WTC11 (cell line): ENCODE data around the gene RBMS1. TPM values are rescaled to one million over a fixed set of nuclear protein-coding genes. Genes with fewer than 3 reads are reported as not detected.

ENCODE experiments used
- ATAC-seq: fragments of 200-7000 bp; cut with Tn5 transposase; 2 replicates; pipeline ENCODE4 v1.10.0; 2021; ENCODE audit warnings: mild to moderate bottlenecking, moderate library complexity
- CTCF ChIA-PET: fragments of 300-600 bp; sonication (Branson Sonifier 250); formaldehyde crosslinking; loops from one replicate; lab custom pipeline; 2021; ENCODE audit warnings: antibody characterized with exemption; lab: Charles Lee
- POLR2A ChIA-PET: fragments of 350-600 bp; sonication (Branson Sonifier 250); formaldehyde crosslinking; loops from one replicate; lab custom pipeline; 2021; ENCODE audit warnings: antibody characterized with exemption; lab: Charles Lee
- DNase-seq: peaks from one replicate; pipeline ENCODE4 v3.0.0; 2021; ENCODE audit warnings: low spot score
- H3K27ac Mint-ChIP-seq: 2 replicates; pipeline ENCODE4 v1.8.0; 2021; ENCODE audit warnings: mixed read lengths
- H3K27me3 Mint-ChIP-seq: 2 replicates; pipeline ENCODE4 v1.8.0; 2021; ENCODE audit warnings: low read depth, mild to moderate bottlenecking, moderate library complexity, mixed read lengths
- H3K36me3 Mint-ChIP-seq: 2 replicates; pipeline ENCODE4 v1.8.0; 2021; ENCODE audit warnings: mixed read lengths
- H3K4me1 Mint-ChIP-seq: 2 replicates; pipeline ENCODE4 v1.8.0; 2022; ENCODE audit warnings: mixed read lengths
- H3K4me3 Mint-ChIP-seq: 2 replicates; pipeline ENCODE4 v1.8.0; 2021; ENCODE audit warnings: mild to moderate bottlenecking, moderate library complexity, mixed read lengths
- H3K9me3 Mint-ChIP-seq: 2 replicates; pipeline ENCODE4 v1.8.0; 2021; ENCODE audit warnings: mixed read lengths
- ATF1 ChIP-seq: sonication (generic); formaldehyde crosslinking; IDR thresholded peaks from 2 replicates; pipeline ENCODE4 v1.8.1; 2023; ENCODE audit warnings: mild to moderate bottlenecking, moderate library complexity, missing genetic modification reagents
- CREB1 ChIP-seq: sonication (generic); formaldehyde crosslinking; IDR thresholded peaks from 2 replicates; pipeline ENCODE4 v1.8.0; 2023; ENCODE audit warnings: mild to moderate bottlenecking, missing genetic modification reagents
- FOXP1 ChIP-seq: sonication (generic); formaldehyde crosslinking; IDR thresholded peaks from 2 replicates; pipeline ENCODE4 v1.8.0; 2022; ENCODE audit warnings: missing genetic modification reagents, mild to moderate bottlenecking, moderate library complexity, borderline replicate concordance
- HMGA2 ChIP-seq: fragments of 250-450 bp; sonication (Bioruptor Pico); IDR thresholded peaks from 2 replicates; pipeline ENCODE4 v1.4.0; 2021; ENCODE audit warnings: mild to moderate bottlenecking, moderate library complexity
- IRF2 ChIP-seq: sonication (generic); formaldehyde crosslinking; IDR thresholded peaks from 2 replicates; pipeline ENCODE4 v1.8.0; 2022; ENCODE audit warnings: low read depth, missing genetic modification reagents, borderline replicate concordance
- OVOL2 ChIP-seq: fragments of 250-450 bp; sonication (Bioruptor Pico); IDR thresholded peaks from 2 replicates; pipeline ENCODE4 v1.9.0; 2021; ENCODE audit warnings: mild to moderate bottlenecking, borderline replicate concordance
- RELA ChIP-seq: sonication (generic); formaldehyde crosslinking; IDR thresholded peaks from 2 replicates; pipeline ENCODE4 v1.8.1; 2022; ENCODE audit warnings: missing genetic modification reagents, mild to moderate bottlenecking, borderline replicate concordance
- TCF7 ChIP-seq: sonication (generic); formaldehyde crosslinking; IDR thresholded peaks from 2 replicates; pipeline ENCODE4 v1.8.0; 2022; ENCODE audit warnings: mild to moderate bottlenecking, low read depth, missing genetic modification reagents, moderate library complexity
- TP53 ChIP-seq: sonication (generic); formaldehyde crosslinking; IDR thresholded peaks from 2 replicates; pipeline ENCODE4 v1.8.1; 2023; ENCODE audit warnings: mild to moderate bottlenecking, missing genetic modification reagents
- ZNF138 ChIP-seq: sonication (generic); formaldehyde crosslinking; conservative IDR thresholded peaks from 2 replicates; pipeline ENCODE4 v1.8.1; 2022; ENCODE audit warnings: mild to moderate bottlenecking, moderate library complexity, missing genetic modification reagents
- ZNF219 ChIP-seq: sonication (generic); formaldehyde crosslinking; IDR thresholded peaks from 2 replicates; pipeline ENCODE4 v1.8.0; 2023; ENCODE audit warnings: missing genetic modification reagents, mild to moderate bottlenecking, borderline replicate concordance
- ZNF317 ChIP-seq: sonication (generic); formaldehyde crosslinking; IDR thresholded peaks from 2 replicates; pipeline ENCODE4 v1.8.1; 2023; ENCODE audit warnings: low read depth, mild to moderate bottlenecking, moderate library complexity, missing genetic modification reagents, borderline replicate concordance
- ZNF423 ChIP-seq: fragments of 250-450 bp; sonication (Bioruptor Pico); IDR thresholded peaks from 2 replicates; pipeline ENCODE4 v2.1.2; 2022; ENCODE audit warnings: mild to moderate bottlenecking, moderate library complexity
- total RNA-seq: library from RNA; stranded (reverse); gene quantifications from 3 replicates; pipeline ENCODE4 v1.2.3, GENCODE V29; 2021
- TF ChIP-seq, protein P1 (sequence below): fragments of 200-600 bp; IDR thresholded peaks from 2 replicates; pipeline ENCODE4 v1.8.0; 2022; ENCODE audit warnings: antibody characterized with exemption
- TF ChIP-seq, protein P2 (sequence below): sonication (generic); formaldehyde crosslinking; IDR thresholded peaks from 2 replicates; pipeline ENCODE4 v1.8.1; 2022; ENCODE audit warnings: low read depth, mild to moderate bottlenecking, moderate library complexity, missing genetic modification reagents, borderline replicate concordance
- TF ChIP-seq, protein P3 (sequence below): sonication (generic); formaldehyde crosslinking; conservative IDR thresholded peaks from 2 replicates; pipeline ENCODE4 v1.8.1; 2022; ENCODE audit warnings: mild to moderate bottlenecking, missing genetic modification reagents
- TF ChIP-seq, protein P4 (sequence below): fragments of 250-450 bp; sonication (Bioruptor Pico); IDR thresholded peaks from 2 replicates; pipeline ENCODE4 v1.9.0; 2021; ENCODE audit warnings: moderate library complexity, mild to moderate bottlenecking, inconsistent platforms, borderline replicate concordance
- TF ChIP-seq, protein P5 (sequence below): sonication (generic); formaldehyde crosslinking; IDR thresholded peaks from 2 replicates; pipeline ENCODE4 v1.8.1; 2022; ENCODE audit warnings: missing genetic modification reagents, borderline replicate concordance
- TF ChIP-seq, protein P6 (sequence below): sonication (generic); formaldehyde crosslinking; conservative IDR thresholded peaks from 2 replicates; pipeline ENCODE4 v1.8.1; 2023; ENCODE audit warnings: mild to moderate bottlenecking, low read depth, missing genetic modification reagents, moderate library complexity
- TF ChIP-seq, protein P7 (sequence below): sonication (generic); formaldehyde crosslinking; IDR thresholded peaks from 2 replicates; pipeline ENCODE4 v1.8.0; 2022; ENCODE audit warnings: mild to moderate bottlenecking, missing genetic modification reagents

Gene RBMS1
- total RNA-seq, 1 experiment from 2014 or later = 56.3 TPM

DNA sequence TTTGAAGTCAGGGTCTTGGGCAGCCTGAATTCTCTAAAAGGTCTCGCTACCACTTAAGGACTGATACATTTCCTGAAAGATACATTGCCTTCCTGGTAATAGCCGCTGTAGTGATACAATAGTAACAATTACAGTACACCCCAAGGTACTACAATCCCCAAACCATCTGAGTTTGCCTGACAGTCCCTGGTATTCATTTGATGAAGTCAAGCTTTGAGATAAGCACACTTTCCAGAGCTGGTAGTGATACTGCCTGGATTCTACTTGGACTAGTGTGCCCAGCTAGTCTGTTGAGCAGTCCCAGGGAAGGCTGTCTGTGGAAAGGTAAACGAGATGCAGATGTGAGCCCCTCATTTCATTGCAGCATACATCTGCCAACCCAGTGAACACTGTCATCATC, 269.1 kb downstream of the RBMS1 start:
- H3K9me3 Mint-ChIP-seq = no peaks in the 10 kb centered on the region
- ChIA-PET CTCF (no interaction called here), POLR2A (no interaction called here)
- TF ChIP-seq, protein P1, sequence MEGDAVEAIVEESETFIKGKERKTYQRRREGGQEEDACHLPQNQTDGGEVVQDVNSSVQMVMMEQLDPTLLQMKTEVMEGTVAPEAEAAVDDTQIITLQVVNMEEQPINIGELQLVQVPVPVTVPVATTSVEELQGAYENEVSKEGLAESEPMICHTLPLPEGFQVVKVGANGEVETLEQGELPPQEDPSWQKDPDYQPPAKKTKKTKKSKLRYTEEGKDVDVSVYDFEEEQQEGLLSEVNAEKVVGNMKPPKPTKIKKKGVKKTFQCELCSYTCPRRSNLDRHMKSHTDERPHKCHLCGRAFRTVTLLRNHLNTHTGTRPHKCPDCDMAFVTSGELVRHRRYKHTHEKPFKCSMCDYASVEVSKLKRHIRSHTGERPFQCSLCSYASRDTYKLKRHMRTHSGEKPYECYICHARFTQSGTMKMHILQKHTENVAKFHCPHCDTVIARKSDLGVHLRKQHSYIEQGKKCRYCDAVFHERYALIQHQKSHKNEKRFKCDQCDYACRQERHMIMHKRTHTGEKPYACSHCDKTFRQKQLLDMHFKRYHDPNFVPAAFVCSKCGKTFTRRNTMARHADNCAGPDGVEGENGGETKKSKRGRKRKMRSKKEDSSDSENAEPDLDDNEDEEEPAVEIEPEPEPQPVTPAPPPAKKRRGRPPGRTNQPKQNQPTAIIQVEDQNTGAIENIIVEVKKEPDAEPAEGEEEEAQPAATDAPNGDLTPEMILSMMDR = no peak
- TF ChIP-seq, protein P2, sequence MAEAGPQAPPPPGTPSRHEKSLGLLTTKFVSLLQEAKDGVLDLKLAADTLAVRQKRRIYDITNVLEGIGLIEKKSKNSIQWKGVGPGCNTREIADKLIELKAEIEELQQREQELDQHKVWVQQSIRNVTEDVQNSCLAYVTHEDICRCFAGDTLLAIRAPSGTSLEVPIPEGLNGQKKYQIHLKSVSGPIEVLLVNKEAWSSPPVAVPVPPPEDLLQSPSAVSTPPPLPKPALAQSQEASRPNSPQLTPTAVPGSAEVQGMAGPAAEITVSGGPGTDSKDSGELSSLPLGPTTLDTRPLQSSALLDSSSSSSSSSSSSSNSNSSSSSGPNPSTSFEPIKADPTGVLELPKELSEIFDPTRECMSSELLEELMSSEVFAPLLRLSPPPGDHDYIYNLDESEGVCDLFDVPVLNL = no peak
- no peak for TF ChIP-seq ZNF317 (CRISPR knock-in tag)
- TF ChIP-seq, protein P3, sequence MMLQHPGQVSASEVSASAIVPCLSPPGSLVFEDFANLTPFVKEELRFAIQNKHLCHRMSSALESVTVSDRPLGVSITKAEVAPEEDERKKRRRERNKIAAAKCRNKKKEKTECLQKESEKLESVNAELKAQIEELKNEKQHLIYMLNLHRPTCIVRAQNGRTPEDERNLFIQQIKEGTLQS (CRISPR knock-in tag) = no peak
- no peak for TF ChIP-seq ZNF138 (CRISPR knock-in tag)
- TF ChIP-seq, protein P4, sequence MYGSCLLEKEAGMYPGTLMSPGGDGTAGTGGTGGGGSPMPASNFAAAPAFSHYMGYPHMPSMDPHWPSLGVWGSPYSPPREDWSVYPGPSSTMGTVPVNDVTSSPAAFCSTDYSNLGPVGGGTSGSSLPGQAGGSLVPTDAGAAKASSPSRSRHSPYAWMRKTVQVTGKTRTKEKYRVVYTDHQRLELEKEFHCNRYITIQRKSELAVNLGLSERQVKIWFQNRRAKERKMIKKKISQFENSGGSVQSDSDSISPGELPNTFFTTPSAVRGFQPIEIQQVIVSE (CRISPR knock-in tag) = no peak
- TF ChIP-seq FOXP1 (CRISPR knock-in tag) = no peak
- TF ChIP-seq ATF1 (CRISPR knock-in tag) = no peak
- TF ChIP-seq RELA (CRISPR knock-in tag) = no peak
- TF ChIP-seq CREB1 (CRISPR knock-in tag) = no peak
- TF ChIP-seq, protein P5, sequence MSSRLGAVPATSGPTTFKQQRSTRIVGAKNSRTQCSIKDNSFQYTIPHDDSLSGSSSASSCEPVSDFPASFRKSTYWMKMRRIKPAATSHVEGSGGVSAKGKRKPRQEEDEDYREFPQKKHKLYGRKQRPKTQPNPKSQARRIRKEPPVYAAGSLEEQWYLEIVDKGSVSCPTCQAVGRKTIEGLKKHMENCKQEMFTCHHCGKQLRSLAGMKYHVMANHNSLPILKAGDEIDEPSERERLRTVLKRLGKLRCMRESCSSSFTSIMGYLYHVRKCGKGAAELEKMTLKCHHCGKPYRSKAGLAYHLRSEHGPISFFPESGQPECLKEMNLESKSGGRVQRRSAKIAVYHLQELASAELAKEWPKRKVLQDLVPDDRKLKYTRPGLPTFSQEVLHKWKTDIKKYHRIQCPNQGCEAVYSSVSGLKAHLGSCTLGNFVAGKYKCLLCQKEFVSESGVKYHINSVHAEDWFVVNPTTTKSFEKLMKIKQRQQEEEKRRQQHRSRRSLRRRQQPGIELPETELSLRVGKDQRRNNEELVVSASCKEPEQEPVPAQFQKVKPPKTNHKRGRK (CRISPR knock-in tag) = no peak
- TF ChIP-seq, protein P6, sequence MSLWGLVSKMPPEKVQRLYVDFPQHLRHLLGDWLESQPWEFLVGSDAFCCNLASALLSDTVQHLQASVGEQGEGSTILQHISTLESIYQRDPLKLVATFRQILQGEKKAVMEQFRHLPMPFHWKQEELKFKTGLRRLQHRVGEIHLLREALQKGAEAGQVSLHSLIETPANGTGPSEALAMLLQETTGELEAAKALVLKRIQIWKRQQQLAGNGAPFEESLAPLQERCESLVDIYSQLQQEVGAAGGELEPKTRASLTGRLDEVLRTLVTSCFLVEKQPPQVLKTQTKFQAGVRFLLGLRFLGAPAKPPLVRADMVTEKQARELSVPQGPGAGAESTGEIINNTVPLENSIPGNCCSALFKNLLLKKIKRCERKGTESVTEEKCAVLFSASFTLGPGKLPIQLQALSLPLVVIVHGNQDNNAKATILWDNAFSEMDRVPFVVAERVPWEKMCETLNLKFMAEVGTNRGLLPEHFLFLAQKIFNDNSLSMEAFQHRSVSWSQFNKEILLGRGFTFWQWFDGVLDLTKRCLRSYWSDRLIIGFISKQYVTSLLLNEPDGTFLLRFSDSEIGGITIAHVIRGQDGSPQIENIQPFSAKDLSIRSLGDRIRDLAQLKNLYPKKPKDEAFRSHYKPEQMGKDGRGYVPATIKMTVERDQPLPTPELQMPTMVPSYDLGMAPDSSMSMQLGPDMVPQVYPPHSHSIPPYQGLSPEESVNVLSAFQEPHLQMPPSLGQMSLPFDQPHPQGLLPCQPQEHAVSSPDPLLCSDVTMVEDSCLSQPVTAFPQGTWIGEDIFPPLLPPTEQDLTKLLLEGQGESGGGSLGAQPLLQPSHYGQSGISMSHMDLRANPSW (CRISPR knock-in tag) = no peak
- TF ChIP-seq HMGA2 (CRISPR knock-in tag) = no peak
- TF ChIP-seq TP53 = no peak
- no peak for TF ChIP-seq ZNF423
- TF ChIP-seq, protein P7, sequence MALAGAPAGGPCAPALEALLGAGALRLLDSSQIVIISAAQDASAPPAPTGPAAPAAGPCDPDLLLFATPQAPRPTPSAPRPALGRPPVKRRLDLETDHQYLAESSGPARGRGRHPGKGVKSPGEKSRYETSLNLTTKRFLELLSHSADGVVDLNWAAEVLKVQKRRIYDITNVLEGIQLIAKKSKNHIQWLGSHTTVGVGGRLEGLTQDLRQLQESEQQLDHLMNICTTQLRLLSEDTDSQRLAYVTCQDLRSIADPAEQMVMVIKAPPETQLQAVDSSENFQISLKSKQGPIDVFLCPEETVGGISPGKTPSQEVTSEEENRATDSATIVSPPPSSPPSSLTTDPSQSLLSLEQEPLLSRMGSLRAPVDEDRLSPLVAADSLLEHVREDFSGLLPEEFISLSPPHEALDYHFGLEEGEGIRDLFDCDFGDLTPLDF (CRISPR knock-in tag) = no peak
- TF ChIP-seq OVOL2 (CRISPR knock-in tag) = no peak
- TF ChIP-seq ZNF219 = no peak
- no peak for TF ChIP-seq TCF7 (CRISPR knock-in tag)
- no peak for TF ChIP-seq IRF2 (CRISPR knock-in tag)
- H3K4me3 Mint-ChIP-seq = no peak overlapping the region
- ATAC-seq = no peak
- H3K27me3 Mint-ChIP-seq = no peaks in the 10 kb centered on the region
- H3K4me1 Mint-ChIP-seq = peaks cover 21% of the 10 kb centered on the region
- no peaks in the 10 kb centered on the region for H3K36me3 Mint-ChIP-seq
- H3K27ac Mint-ChIP-seq = no peak overlapping the region
- DNase-seq = no peak
